Liver (tissue), 9 donors: ENCODE measurements around the gene ABHD12. TPM values are rescaled to one million over a fixed set of nuclear protein-coding genes. Genes with fewer than 3 reads are reported as not detected.

Source experiments
- DNase-seq: peaks from one replicate; pipeline ENCODE4 v3.0.0-alpha.2; 2017; ENCODE audit warnings: low spot score
- H3K27ac ChIP-seq, 2 donors: one replicate each; pipeline ENCODE4 v1.7.0; 2013; ENCODE audit warnings: inconsistent platforms in 2 of 2, low read length in 2 of 2, control low read depth in 1 of 2, low read depth in 1 of 2, mild to moderate bottlenecking in 1 of 2
- H3K27me3 ChIP-seq, 4 donors: one replicate each; pipeline versions ENCODE4 v1.6.1 to v1.7.0; 2013; ENCODE audit warnings: low read length in 3 of 4, inconsistent platforms in 1 of 4, mild to moderate bottlenecking in 1 of 4, moderate library complexity in 1 of 4; ENCODE audit not compliant: control insufficient read depth in 4 of 4, insufficient read depth in 4 of 4
- H3K36me3 ChIP-seq, 4 donors: one replicate each; pipeline versions ENCODE4 v1.6.1 to v1.7.0; 2013; ENCODE audit warnings: low read length in 3 of 4, mild to moderate bottlenecking in 3 of 4, low read depth in 1 of 4, moderate library complexity in 1 of 4; ENCODE audit not compliant: control insufficient read depth in 4 of 4, insufficient read depth in 3 of 4
- H3K4me1 ChIP-seq, 4 donors: one replicate each; pipeline versions ENCODE4 v1.6.1 to v1.7.0; 2013; ENCODE audit warnings: low read length in 3 of 4, mild to moderate bottlenecking in 3 of 4, moderate library complexity in 1 of 4; ENCODE audit not compliant: control insufficient read depth in 4 of 4, insufficient read depth in 4 of 4
- H3K4me3 ChIP-seq, 3 donors: one replicate each; pipeline versions ENCODE4 v1.6.1 to v1.7.0; 2013; ENCODE audit warnings: low read length in 3 of 3, control low read depth in 1 of 3, low read depth in 1 of 3, mild to moderate bottlenecking in 1 of 3
- H3K9ac ChIP-seq, 2 donors: one replicate each; pipeline ENCODE4 v1.7.0; 2013; ENCODE audit warnings: low read length in 2 of 2, mild to moderate bottlenecking in 2 of 2, moderate library complexity in 2 of 2, control low read depth in 1 of 2, low read depth in 1 of 2
- H3K9me3 ChIP-seq, 4 donors: one replicate each; pipeline versions ENCODE4 v1.6.1 to v1.7.0; 2013; ENCODE audit warnings: low read length in 3 of 4; ENCODE audit not compliant: control insufficient read depth in 4 of 4
- ATF3 ChIP-seq: IDR thresholded peaks from 2 replicates; pipeline ENCODE4 v1.6.1; 2016; ENCODE audit warnings: antibody characterized with exemption
- CTCF ChIP-seq: fragments of 150-350 bp; IDR thresholded peaks from 2 replicates; pipeline ENCODE4 v1.5.1; 2017; ENCODE audit warnings: improper control_type of control experiment, low read depth, low read length; ENCODE audit not compliant: missing input control
- EGR1 ChIP-seq, 2 donors: IDR thresholded peaks; 2 replicates each; pipeline ENCODE4 v1.6.1; 2016 to 2018; ENCODE audit warnings: antibody characterized with exemption in 2 of 2, low read depth in 2 of 2
- FOXA1 ChIP-seq: IDR thresholded peaks from 2 replicates; pipeline ENCODE4 v1.6.1; 2016; ENCODE audit warnings: antibody characterized with exemption
- FOXA2 ChIP-seq: IDR thresholded peaks from 2 replicates; pipeline ENCODE4 v1.6.1; 2016; ENCODE audit warnings: antibody characterized with exemption
- HNF4A ChIP-seq, 2 donors: conservative IDR thresholded peaks; 2 replicates each; pipeline ENCODE4 v1.6.1; 2016; ENCODE audit warnings: antibody characterized with exemption in 2 of 2, mild to moderate bottlenecking in 2 of 2
- HNF4G ChIP-seq: IDR thresholded peaks from 2 replicates; pipeline ENCODE4 v1.6.1; 2016; ENCODE audit warnings: antibody characterized with exemption
- JUND ChIP-seq, 2 donors: IDR thresholded peaks; 2 replicates each; pipeline ENCODE4 v1.6.1; 2016; ENCODE audit warnings: antibody characterized with exemption in 2 of 2
- MAX ChIP-seq: IDR thresholded peaks from 2 replicates; pipeline ENCODE4 v1.6.1; 2016; ENCODE audit warnings: antibody characterized with exemption
- NR2F2 ChIP-seq: IDR thresholded peaks from 2 replicates; pipeline ENCODE4 v1.6.1; 2016; ENCODE audit warnings: antibody characterized with exemption
- RAD21 ChIP-seq, 2 donors: IDR thresholded peaks; 2 replicates each; pipeline ENCODE4 v1.6.1; 2016; ENCODE audit warnings: antibody characterized with exemption in 2 of 2, mild to moderate bottlenecking in 2 of 2
- RXRA ChIP-seq, 2 donors: IDR thresholded peaks; 2 replicates each; pipeline ENCODE4 v1.6.1; 2017 to 2018; ENCODE audit warnings: antibody characterized with exemption in 2 of 2, mild to moderate bottlenecking in 1 of 2
- TAF1 ChIP-seq: conservative IDR thresholded peaks from 2 replicates; pipeline ENCODE4 v1.6.1; 2016; ENCODE audit warnings: antibody characterized with exemption, mild to moderate bottlenecking
- YY1 ChIP-seq: IDR thresholded peaks from 2 replicates; pipeline ENCODE4 v1.6.1; 2016; ENCODE audit warnings: antibody characterized with exemption, mild to moderate bottlenecking
- ZBTB33 ChIP-seq: IDR thresholded peaks from 2 replicates; pipeline ENCODE4 v1.6.1; 2016; ENCODE audit warnings: antibody characterized with exemption
- WGBS: extraction: QIAGEN DNeasy Blood & Tissue Kit; methylation state at CpG from one replicate; pipeline ENCODE4 v1.1.7; 2013; 5-methylcytosine and 5-hydroxymethylcytosine counted together
- polyA plus RNA-seq, 2 donors: library from polyadenylated mRNA; stranded (reverse) in 1 of 2; unstranded in 1 of 2; fragments of 200-250 nt in 1 of 2; fragments of >200 nt in 1 of 2; fragmentation: Nextera tagmentation in 1 of 2; extraction: Ambion mirVana in 1 of 2; gene quantifications; one replicate each; pipeline versions ENCODE4 v1.2.1 to v1.2.3, GENCODE V29; 2013 to 2015
- total RNA-seq, 2 donors: library from RNA; depleted of rRNA; stranded (reverse); fragments of >200 nt; gene quantifications; one replicate each; pipeline ENCODE4 v1.2.3, GENCODE V29; 2014
- donor health status: healthy.
- donor health status: healthy.
- donor health status: healthy.
- donor health status: healthy.
- donor health status: healthy.

Gene ABHD12
- total and polyA plus RNA-seq, 4 donors: 11.1 to 15.4 (median 12.9) TPM

- no peak overlapping the region for H3K9ac ChIP-seq
- no peaks in the 10 kb centered on the region for H3K27me3 ChIP-seq
- no peak for DNase-seq
- peaks cover 0 to 4% (median 0%) of the 10 kb centered on the region in 4 donors for H3K4me1 ChIP-seq
- H3K27ac ChIP-seq: no peak overlapping the region
- H3K4me3 ChIP-seq: no peak overlapping the region
- peaks cover 0 to 2% (median 0%) of the 10 kb centered on the region in 4 donors for H3K36me3 ChIP-seq
- WGBS: 98% methylated on average over 2 of the region's 2 CpGs
- no peak for TF ChIP-seq ATF3
- no peak for TF ChIP-seq FOXA1
- no peak for TF ChIP-seq JUND (IDR thresholded peaks at IDR 0.05)
- TF ChIP-seq RXRA (IDR thresholded peaks at IDR 0.05): no peak
- no peak for TF ChIP-seq ZBTB33
- TF ChIP-seq MAX: no peak
- no peak for TF ChIP-seq TAF1
- no peak for TF ChIP-seq YY1
- no peaks in the 10 kb centered on the region for H3K9me3 ChIP-seq
Measured at GRCh38 chr20:25325997-25326396, 64.6 kb downstream of the ABHD12 start.

GRCh38 chr20:25325073-25325472 lies 65.6 kb downstream of the ABHD12 start:
- Histone ChIP-seq H3K36me3 (peaks cover 0 to 2% (median 0%) of the 10 kb centered on the region in 4 donors), H3K27ac (no peak overlapping the region), H3K9ac (no peak overlapping the region), H3K27me3 (no peaks in the 10 kb centered on the region), H3K4me1 (peaks cover 0 to 4% (median 0%) of the 10 kb centered on the region in 4 donors), H3K9me3 (no peaks in the 10 kb centered on the region), H3K4me3 (no peak overlapping the region)
- TF ChIP-seq HNF4G: no peak
- no peak for TF ChIP-seq JUND (IDR thresholded peaks at IDR 0.05)
- no peak for TF ChIP-seq FOXA2
- TF ChIP-seq RXRA (IDR thresholded peaks at IDR 0.05): no peak
- TF ChIP-seq EGR1 (IDR thresholded peaks at IDR 0.05; ENCODE audit: low read depth in 2 of 2): no peak
- no peak for TF ChIP-seq YY1
- no peak for TF ChIP-seq RAD21 (IDR thresholded peaks at IDR 0.05)
- no peak for TF ChIP-seq ATF3
- no peak for TF ChIP-seq TAF1
- TF ChIP-seq MAX: no peak
- no peak for TF ChIP-seq CTCF
- TF ChIP-seq HNF4A (conservative IDR thresholded peaks at IDR 0.05): no peak
- no peak for TF ChIP-seq NR2F2
- no peak for DNase-seq
- WGBS: 83% methylated on average over 3 of the region's 3 CpGs
